Adrenal gland (tissue), 12 donors: ENCODE measurements around the gene DGKG. TPM values are rescaled to one million over a fixed set of nuclear protein-coding genes. Genes with fewer than 3 reads are reported as not detected.

ENCODE experiments used
- DNase-seq, 7 donors: peaks; one replicate each; pipeline ENCODE4 v3.0.0-alpha.2; 2019 to 2020
- H3K27ac ChIP-seq, 5 donors: fragments of 200-600 bp; sonication (generic) in 4 of 5; 1 replicate in 3 of 5; 2 replicates in 2 of 5; pipeline versions ENCODE4 v1.5.1 to v1.8.0; 2016 to 2020; ENCODE audit warnings: mild to moderate bottlenecking in 1 of 5
- H3K27me3 ChIP-seq: fragments of 200-600 bp; 2 replicates; pipeline ENCODE4 v1.8.0; 2021
- H3K36me3 ChIP-seq, 2 donors: fragments of 200-600 bp; replicated peaks in 1 of 2; 1 replicate in 1 of 2; 2 replicates in 1 of 2; pipeline versions ENCODE4 v1.5.1 to v1.8.0; 2018 to 2022
- H3K4me1 ChIP-seq, 2 donors: fragments of 200-600 bp; replicated peaks in 1 of 2; 1 replicate in 1 of 2; 2 replicates in 1 of 2; pipeline versions ENCODE4 v1.5.1 to v1.8.0; 2018 to 2021
- H3K4me3 ChIP-seq, 4 donors: fragments of 200-600 bp; sonication (generic) in 3 of 4; one replicate each; pipeline ENCODE4 v1.5.1; 2016 to 2018
- H3K9me3 ChIP-seq, 3 donors: fragments of 200-600 bp; sonication (generic) in 1 of 3; replicated peaks in 1 of 3; 1 replicate in 2 of 3; 2 replicates in 1 of 3; pipeline versions ENCODE4 v1.5.1 to v1.8.0; 2016 to 2021
- POLR2A ChIP-seq, 2 donors: fragments of 450-650 bp; IDR thresholded peaks; one replicate each; pipeline ENCODE4 v1.6.1; 2017; ENCODE audit warnings: antibody characterized with exemption in 2 of 2, mild to moderate bottlenecking in 2 of 2, moderate library complexity in 1 of 2
- WGBS, 4 donors: extraction: QIAGEN DNeasy Blood & Tissue Kit in 2 of 4; methylation state at CpG; one replicate each; pipeline versions ENCODE4 v1.1.5 to v1.1.7; 2013 to 2017; 5-methylcytosine and 5-hydroxymethylcytosine counted together
- intact Hi-C, 2 donors: fragments of 100-400 bp; cut with DNase I; formaldehyde crosslinking; loops; one replicate each; pipeline versions ENCODE4 v1.14.1 to v1.15.0; 2022 to 2023
- polyA plus RNA-seq, 3 donors: library from polyadenylated mRNA; stranded (reverse); fragments of 200-250 nt in 2 of 3; fragments of 350-450 nt in 1 of 3; fragmentation: Illumina TruSeq in 1 of 3; extraction: RNeasy Lipid Tissue Mini Kit (QIAGEN cat#74804) in 1 of 3; gene quantifications; one replicate each; pipeline ENCODE4 v1.2.3, GENCODE V29; 2013 to 2014
- total RNA-seq, 9 donors: library from RNA; depleted of rRNA in 4 of 9; stranded (reverse); fragments of >200 nt in 4 of 9; fragments of 120-200 nt in 1 of 9; fragmentation: NEBNext Ultra II Directional in 1 of 9; extraction: Animal tissue kit (Norgen Biotek cat#: 25700) in 1 of 9; gene quantifications; one replicate each; pipeline versions ENCODE4 v1.1.0 to v1.2.4, GENCODE V29; 2013 to 2023
- TF ChIP-seq, protein P1 (sequence below), 6 experiments: fragments of 450-650 bp in 4 of 6; fragments of 200-600 bp in 2 of 6; sonication (generic) in 1 of 6; IDR thresholded peaks; 1 replicate in 5 of 6; 2 replicates in 1 of 6; pipeline versions ENCODE4 v1.5.1 to v1.8.0; 2016 to 2021; ENCODE audit warnings: antibody characterized with exemption in 6 of 6, mild to moderate bottlenecking in 2 of 6, moderate library complexity in 1 of 6
- donor health status: healthy with polysubstance abuse.
- donor health status: Bipolar disorder and iron deficiency.
- donor health status: DM: yes; HTN: yes; CAD: no.
- donor health status: DM: no; HTN: no; CAD: no.
- donor health status: DM: no; HTN: no; CAD: no.
- donor health status: DM: yes; HTN: yes; CAD: no.

The DGKG gene
- total and polyA plus RNA-seq, 12 donors = 2.9 to 43.7 (median 28.3) TPM

DNA sequence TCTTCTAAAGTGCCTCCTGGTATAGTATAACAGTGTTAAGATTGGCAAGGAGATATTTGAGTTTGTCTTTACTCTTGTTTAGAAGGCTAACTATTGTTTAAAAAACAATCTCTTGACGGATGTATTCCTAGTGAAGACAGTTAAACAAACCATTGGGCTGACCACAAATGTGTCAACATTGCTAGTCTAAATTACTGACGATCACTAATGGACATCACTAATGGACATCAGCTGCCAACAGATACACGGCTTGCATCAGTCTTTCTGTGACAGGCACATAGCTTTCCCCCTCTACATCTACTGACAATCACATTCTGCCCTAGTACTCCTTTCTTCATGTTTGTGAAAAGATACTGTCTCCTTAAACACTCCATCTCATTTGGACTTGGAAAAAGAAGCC, 196.0 kb downstream of the DGKG start:
- Histone ChIP-seq H3K36me3 (no peaks in the 10 kb centered on the region), H3K9me3 (no peaks in the 10 kb centered on the region), H3K4me1 (peaks cover 0 to 7% of the 10 kb centered on the region in 2 donors), H3K27me3 (no peaks in the 10 kb centered on the region), H3K27ac (no peak overlapping the region), H3K4me3 (no peak overlapping the region)
- TF ChIP-seq, protein P1, sequence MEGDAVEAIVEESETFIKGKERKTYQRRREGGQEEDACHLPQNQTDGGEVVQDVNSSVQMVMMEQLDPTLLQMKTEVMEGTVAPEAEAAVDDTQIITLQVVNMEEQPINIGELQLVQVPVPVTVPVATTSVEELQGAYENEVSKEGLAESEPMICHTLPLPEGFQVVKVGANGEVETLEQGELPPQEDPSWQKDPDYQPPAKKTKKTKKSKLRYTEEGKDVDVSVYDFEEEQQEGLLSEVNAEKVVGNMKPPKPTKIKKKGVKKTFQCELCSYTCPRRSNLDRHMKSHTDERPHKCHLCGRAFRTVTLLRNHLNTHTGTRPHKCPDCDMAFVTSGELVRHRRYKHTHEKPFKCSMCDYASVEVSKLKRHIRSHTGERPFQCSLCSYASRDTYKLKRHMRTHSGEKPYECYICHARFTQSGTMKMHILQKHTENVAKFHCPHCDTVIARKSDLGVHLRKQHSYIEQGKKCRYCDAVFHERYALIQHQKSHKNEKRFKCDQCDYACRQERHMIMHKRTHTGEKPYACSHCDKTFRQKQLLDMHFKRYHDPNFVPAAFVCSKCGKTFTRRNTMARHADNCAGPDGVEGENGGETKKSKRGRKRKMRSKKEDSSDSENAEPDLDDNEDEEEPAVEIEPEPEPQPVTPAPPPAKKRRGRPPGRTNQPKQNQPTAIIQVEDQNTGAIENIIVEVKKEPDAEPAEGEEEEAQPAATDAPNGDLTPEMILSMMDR (IDR thresholded peaks at IDR 0.05) = no peak
- no peak for TF ChIP-seq POLR2A (IDR thresholded peaks at IDR 0.05)
- WGBS, 4 donors = 66 to 85% (median 72%) methylated on average over 3 of the region's 3 CpGs
- intact Hi-C loops = no loop called here
- no peak for DNase-seq

DNA sequence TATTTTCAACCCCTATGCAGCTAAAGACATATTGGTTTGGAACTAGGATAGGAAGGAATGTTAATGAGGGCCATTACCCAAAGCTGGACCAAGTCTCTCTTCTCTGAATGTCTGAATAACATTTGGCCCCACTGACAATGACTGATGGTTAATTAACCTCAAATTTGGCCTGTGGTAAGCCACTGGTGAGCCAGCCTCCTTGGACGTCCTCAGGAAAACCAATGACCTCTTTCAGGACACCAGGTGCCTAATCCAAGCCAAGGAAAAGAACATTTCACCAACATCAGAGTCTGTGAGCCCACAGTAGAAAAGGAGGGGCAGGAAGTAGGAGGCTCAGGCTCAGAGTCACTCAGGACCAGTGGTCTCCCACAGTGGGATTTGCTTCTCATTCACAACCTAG, 196.7 kb downstream of the DGKG start:
- H3K4me3 ChIP-seq = no peak overlapping the region
- no peaks in the 10 kb centered on the region for H3K36me3 ChIP-seq
- no peaks in the 10 kb centered on the region for H3K27me3 ChIP-seq
- no peak for DNase-seq
- WGBS, 4 donors = 24 to 47% (median 36%) methylated on average over 1 of the region's 1 CpG
- intact Hi-C loops = no loop called here
- H3K27ac ChIP-seq = no peak overlapping the region
- no peak for TF ChIP-seq POLR2A (IDR thresholded peaks at IDR 0.05)
- TF ChIP-seq, protein P1 (IDR thresholded peaks at IDR 0.05) = no peak
- no peaks in the 10 kb centered on the region for H3K9me3 ChIP-seq
- H3K4me1 ChIP-seq = peaks cover 0 to 7% of the 10 kb centered on the region in 2 donors

DNA sequence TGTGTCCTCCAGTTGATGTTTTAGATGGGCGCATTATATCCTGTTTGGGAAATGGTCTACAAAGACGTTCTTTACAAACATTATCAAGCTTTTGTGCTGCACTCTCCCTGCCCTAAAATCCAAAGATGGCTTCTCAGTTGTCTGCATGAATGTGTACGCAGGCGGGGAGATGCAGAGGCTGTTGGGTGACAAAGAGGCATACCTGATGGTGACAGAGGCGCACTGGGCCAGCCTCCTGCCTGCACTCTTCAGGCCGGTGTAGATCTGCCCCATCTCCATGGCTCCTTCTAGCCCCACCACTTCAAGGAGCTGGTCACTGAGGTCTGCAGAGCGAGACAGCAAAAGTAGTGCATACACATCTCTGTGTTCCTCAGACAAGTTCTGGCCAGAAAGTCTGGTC, 197.3 kb downstream of the DGKG start:
- no peak for TF ChIP-seq POLR2A (IDR thresholded peaks at IDR 0.05)
- TF ChIP-seq, protein P1 (IDR thresholded peaks at IDR 0.05) = no peak
- 88 to 94% (median 93%) methylated on average over 7 of the region's 7 CpGs for WGBS, 4 donors
- no peak overlapping the region for H3K4me3 ChIP-seq
- intact Hi-C loops = no loop called here
- H3K36me3 ChIP-seq = no peaks in the 10 kb centered on the region
- no peak overlapping the region for H3K27ac ChIP-seq
- H3K27me3 ChIP-seq = no peaks in the 10 kb centered on the region
- H3K9me3 ChIP-seq = no peaks in the 10 kb centered on the region
- H3K4me1 ChIP-seq = peaks cover 0 to 7% of the 10 kb centered on the region in 2 donors
- DNase-seq = no peak

DNA sequence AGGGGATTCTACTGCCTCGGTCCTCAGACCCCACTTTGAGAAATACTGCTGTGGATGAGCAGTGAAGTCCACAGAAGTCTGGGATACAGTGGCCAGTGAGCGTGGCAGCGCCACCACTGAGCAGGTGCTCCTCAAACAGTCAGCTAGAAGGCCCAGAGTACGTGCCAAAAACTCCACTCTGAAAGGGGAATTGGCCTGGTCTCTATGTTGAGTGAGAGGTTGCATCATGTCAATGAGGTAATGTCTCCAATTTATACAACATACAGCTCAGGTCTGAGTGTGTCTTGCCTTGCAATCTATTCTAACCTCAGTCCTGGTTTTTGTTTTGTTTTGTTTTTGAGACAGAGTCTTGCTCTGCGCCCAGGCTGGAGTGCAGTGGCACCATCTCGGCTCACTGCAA, 199.8 kb downstream of the DGKG start:
- Histone ChIP-seq H3K9me3 (no peaks in the 10 kb centered on the region), H3K4me1 (no peaks in the 10 kb centered on the region), H3K27ac (no peak overlapping the region), H3K36me3 (no peaks in the 10 kb centered on the region), H3K27me3 (no peaks in the 10 kb centered on the region), H3K4me3 (no peak overlapping the region)
- peak in 1 of 7 donors; percentile 37 for DNase-seq
- intact Hi-C loops = no loop called here
- WGBS, 4 donors = 85 to 92% (median 87%) methylated on average over 6 of the region's 6 CpGs
- TF ChIP-seq POLR2A (IDR thresholded peaks at IDR 0.05) = no peak
- TF ChIP-seq, protein P1 (IDR thresholded peaks at IDR 0.05) = no peak
